ENCODE data around the gene MRO.

The MRO gene

GRCh38 chr18:50812834-50813233 lies 7.0 kb downstream of the MRO start:
- no peak for DNase-seq (ENCODE audit: low read depth)
- TF ChIP-seq CTCF (conservative IDR thresholded peaks at IDR 0.05; ENCODE audit: low read length), result no peak

GRCh38 chr18:50807176-50807575 lies 12.6 kb downstream of the MRO start:
- no peak for DNase-seq (ENCODE audit: low read depth)
- H3K4me3 ChIP-seq (ENCODE audit: low read length), result no peak overlapping the region
- TF ChIP-seq CTCF (conservative IDR thresholded peaks at IDR 0.05; ENCODE audit: low read length), result no peak

More at GRCh38 chr18:50812834-50813233, 7.0 kb downstream of the MRO start:
- no peak overlapping the region for H3K4me3 ChIP-seq (ENCODE audit: low read length)

GRCh38 chr18:50806208-50806616 lies 13.6 kb downstream of the MRO start:
- DNase-seq (ENCODE audit: low read depth), result no peak
- no peak overlapping the region for H3K4me3 ChIP-seq (ENCODE audit: low read length)
- TF ChIP-seq CTCF (conservative IDR thresholded peaks at IDR 0.05; ENCODE audit: low read length), result no peak

GRCh38 chr18:50805732-50806131 lies 14.1 kb downstream of the MRO start:
- no peak for TF ChIP-seq CTCF (conservative IDR thresholded peaks at IDR 0.05; ENCODE audit: low read length)
- DNase-seq (ENCODE audit: low read depth), result no peak
- H3K4me3 ChIP-seq (ENCODE audit: low read length), result no peak overlapping the region

GRCh38 chr18:50803592-50803991 lies 16.2 kb downstream of the MRO start:
- no peak overlapping the region for H3K4me3 ChIP-seq (ENCODE audit: low read length)
- TF ChIP-seq CTCF (conservative IDR thresholded peaks at IDR 0.05; ENCODE audit: low read length), result no peak
- no peak for DNase-seq (ENCODE audit: low read depth)

- H3K4me3 ChIP-seq (ENCODE audit: low read length), result no peak overlapping the region
- DNase-seq (ENCODE audit: low read depth), result no peak
- no peak for TF ChIP-seq CTCF (conservative IDR thresholded peaks at IDR 0.05; ENCODE audit: low read length)
These were observed 17.7 kb downstream of the MRO start for GRCh38 chr18:50802141-50802540.

- DNase-seq (ENCODE audit: low read depth), result no peak
- no peak for TF ChIP-seq CTCF (conservative IDR thresholded peaks at IDR 0.05; ENCODE audit: low read length)
- H3K4me3 ChIP-seq (ENCODE audit: low read length), result no peak overlapping the region
These were observed 22.7 kb downstream of the MRO start for GRCh38 chr18:50797142-50797541.
